K562 (cell line): ENCODE measurements around the gene SGTB. TPM values are rescaled to one million over a fixed set of nuclear protein-coding genes. Genes with fewer than 3 reads are reported as not detected.

Experiments
- ATAC-seq: fragments of 200-7000 bp; cut with Tn5 transposase; 3 replicates; pipeline ENCODE4 v1.9.1; 2020; ENCODE audit warnings: moderate library complexity
- BruUV-seq: library from RNA; stranded (reverse); fragments of 400-500 nt; replicated peaks from 2 replicates; lab custom pipeline; 2021; lab: Mats Ljungman, UMichigan
- CTCF ChIA-PET: fragments of 300-600 bp; formaldehyde crosslinking; extraction: SDS; loops from one replicate; lab custom pipeline; 2021; ENCODE audit warnings: low intra/inter-chr PET ratio; lab: Yijun Ruan, JAX
- POLR2A ChIA-PET: fragments of 300-600, 350-650 bp; sonication (Branson Sonifier 250); formaldehyde crosslinking; extraction: SDS; loops from one replicate; lab custom pipeline; 2021; ENCODE audit warnings: antibody characterized with exemption, inconsistent platforms; lab: Yijun Ruan, JAX
- DNase-seq, 4 experiments: peaks; one replicate each; pipeline versions ENCODE4 v3.0.0 to v3.0.0-alpha.2; 2011 to 2018; ENCODE audit warnings: low spot score in 3 of 4, mixed read lengths in 3 of 4; ENCODE audit errors: extremely low read depth in 1 of 4
- FAIRE-seq: peaks from 2 replicates; lab custom pipeline; 2011; peaks lifted over from hg19 to GRCh38; lab: Jason Lieb, UNC
- H2AFZ ChIP-seq: 2 replicates; pipeline ENCODE4 v1.6.0; 2011; ENCODE audit warnings: low read depth, low read length, control low read depth, inconsistent platforms
- H3K27ac ChIP-seq: fragments of 200-600 bp; 3 replicates; pipeline ENCODE4 v1.8.0; 2011; ENCODE audit warnings: low read depth, mild to moderate bottlenecking, control low read depth, inconsistent platforms, low read length, moderate library complexity, mixed read lengths; ENCODE audit errors: extremely low read depth
- H3K27me3 ChIP-seq, 2 experiments: fragments of 300-600 bp in 1 of 2; 2 replicates in 1 of 2; 3 replicates in 1 of 2; pipeline versions ENCODE4 v1.6.0 to v1.8.0; 2011; ENCODE audit warnings: inconsistent platforms in 2 of 2, low read length in 2 of 2, mild to moderate bottlenecking in 1 of 2, mixed read lengths in 1 of 2, moderate library complexity in 1 of 2; ENCODE audit not compliant: control insufficient read depth in 2 of 2, insufficient read depth in 2 of 2
- H3K36me3 ChIP-seq: fragments of 300-600 bp; 3 replicates; pipeline ENCODE4 v1.8.0; 2011; ENCODE audit warnings: mild to moderate bottlenecking, low read length, inconsistent platforms; ENCODE audit not compliant: control insufficient read depth, insufficient read depth
- H3K4me1 ChIP-seq, 2 experiments: fragments of 200-600 bp in 1 of 2; replicated peaks in 1 of 2; 2 replicates in 1 of 2; 3 replicates in 1 of 2; pipeline versions ENCODE4 v1.5.1 to v1.8.0; 2011; ENCODE audit warnings: inconsistent platforms in 2 of 2, low read length in 2 of 2, mild to moderate bottlenecking in 1 of 2, mixed read lengths in 1 of 2, moderate library complexity in 1 of 2; ENCODE audit not compliant: control insufficient read depth in 2 of 2, insufficient read depth in 2 of 2
- H3K4me2 ChIP-seq: 2 replicates; pipeline ENCODE4 v1.6.1; 2011; ENCODE audit warnings: low read length, control low read depth, inconsistent platforms, mixed read lengths; ENCODE audit not compliant: insufficient read depth
- H3K4me3 ChIP-seq: fragments of 200-600 bp; sonication (generic), shearing (Covaris generic); 2 replicates; pipeline ENCODE4 v1.5.1; 2016; ENCODE audit warnings: control low read depth, inconsistent platforms
- H3K79me2 ChIP-seq: fragments of 200-600 bp; 3 replicates; pipeline ENCODE4 v1.8.0; 2011; ENCODE audit warnings: low read length, inconsistent platforms; ENCODE audit not compliant: control insufficient read depth, insufficient read depth
- H3K9ac ChIP-seq, 2 experiments: 2 replicates each; pipeline versions ENCODE4 v1.6.0 to v1.6.1; 2011; ENCODE audit warnings: low read depth in 2 of 2, low read length in 2 of 2, control low read depth in 1 of 2, inconsistent platforms in 1 of 2, mild to moderate bottlenecking in 1 of 2, mixed read lengths in 1 of 2; ENCODE audit not compliant: insufficient read depth in 1 of 2
- H3K9me1 ChIP-seq: one replicate; pipeline ENCODE4 v1.6.0; 2011; ENCODE audit warnings: inconsistent platforms, mild to moderate bottlenecking, low read length, moderate library complexity; ENCODE audit not compliant: control insufficient read depth, insufficient read depth
- H3K9me3 ChIP-seq: replicated peaks from 2 replicates; pipeline ENCODE4 v1.5.1; 2011; ENCODE audit warnings: low read depth, low read length, inconsistent platforms; ENCODE audit not compliant: control insufficient read depth, insufficient read depth
- H4K20me1 ChIP-seq: replicated peaks from 2 replicates; pipeline ENCODE4 v1.6.1; 2011; ENCODE audit warnings: low read length, inconsistent platforms, mixed read lengths; ENCODE audit not compliant: control insufficient read depth, insufficient read depth
- EHMT2 ChIP-seq: fragments of 450-650 bp; IDR thresholded peaks from 2 replicates; pipeline ENCODE4 v1.6.1; 2018; ENCODE audit warnings: antibody characterized with exemption
- MTF1 ChIP-seq: fragments of 250-450 bp; sonication (Bioruptor Pico); IDR thresholded peaks from 2 replicates; pipeline ENCODE4 v1.9.0; 2021; ENCODE audit warnings: moderate library complexity, mild to moderate bottlenecking, inconsistent platforms, borderline replicate concordance
- NFIC ChIP-seq: fragments of 450-650 bp; IDR thresholded peaks from 2 replicates; pipeline ENCODE4 v1.6.1; 2017; ENCODE audit warnings: mild to moderate bottlenecking, inconsistent platforms
- NUFIP1 ChIP-seq: fragments of 450-650 bp; IDR thresholded peaks from 2 replicates; pipeline ENCODE4 v1.6.1; 2018; ENCODE audit not compliant: partially characterized antibody
- RNF2 ChIP-seq: sonication (generic); IDR thresholded peaks from 2 replicates; pipeline ENCODE4 v1.6.1; 2016
- SIN3A ChIP-seq, 2 experiments: fragments of 150-350 bp in 1 of 2; IDR thresholded peaks; 2 replicates each; pipeline ENCODE4 v1.6.1; 2011 to 2016; ENCODE audit warnings: borderline replicate concordance in 2 of 2, low read depth in 2 of 2, low read length in 2 of 2, mild to moderate bottlenecking in 2 of 2, moderate library complexity in 2 of 2; ENCODE audit not compliant: control insufficient read depth in 1 of 2
- WGBS: fragments of 100-300 bp; shearing (Covaris generic); methylation state at CpG from one replicate; pipeline ENCODE4 v1.1.6; 2016; ENCODE audit warnings: low coverage, mixed read lengths; ENCODE audit not compliant: insufficient coverage; ENCODE audit errors: missing lambda C conversion rate; 5-methylcytosine and 5-hydroxymethylcytosine counted together
- in situ Hi-C: fragments of 300-500 bp; cut with MboI; formaldehyde crosslinking; loops from 4 replicates; pipeline ENCODE4 v1.15.0; 2018; ENCODE audit warnings: inconsistent platforms, mixed read lengths
- intact Hi-C: fragments of 100-400 bp; cut with micrococcal nuclease; formaldehyde crosslinking; loops from 2 replicates; pipeline ENCODE4 v1.14.2; 2022
- polyA plus RNA-seq, 8 experiments: library from polyadenylated mRNA; depleted of rRNA in 4 of 8; stranded (reverse) in 5 of 8; unstranded in 3 of 8; fragments of >200 nt; fragmentation: Nextera tagmentation in 2 of 8; fragmentation: Illumina TruSeq in 1 of 8; extraction: Ambion mirVana in 2 of 8; extraction: Trizol in 1 of 8; gene quantifications; 2 replicates each; pipeline versions ENCODE4 v1.2.1 to v1.2.3, GENCODE V29; 2011 to 2014; ENCODE audit warnings: inconsistent platforms in 1 of 8, missing spikeins in 1 of 8
- total RNA-seq, 7 experiments: library from RNA; depleted of rRNA in 6 of 7; stranded (reverse); fragments of >200 nt in 6 of 7; fragmentation: Illumina TruSeq in 2 of 7; extraction: Trizol in 2 of 7; gene quantifications; 2 replicates each; pipeline versions ENCODE4 v1.2.1 to v1.2.3, GENCODE V29; 2011 to 2021; ENCODE audit warnings: low replicate concordance in 1 of 7
- TF ChIP-seq, protein P1 (sequence below): fragments of 450-650 bp; formaldehyde crosslinking; conservative IDR thresholded peaks from 2 replicates; pipeline ENCODE4 v1.4.0; 2022; ENCODE audit warnings: mild to moderate bottlenecking, missing genetic modification characterization

Gene SGTB
- total and polyA plus RNA-seq, 9 of the 15 experiments (the other 6 are each of a cell fraction or from before 2014, with no cell fraction given): 1.3 to 8.4 (median 4.8) TPM

DNA sequence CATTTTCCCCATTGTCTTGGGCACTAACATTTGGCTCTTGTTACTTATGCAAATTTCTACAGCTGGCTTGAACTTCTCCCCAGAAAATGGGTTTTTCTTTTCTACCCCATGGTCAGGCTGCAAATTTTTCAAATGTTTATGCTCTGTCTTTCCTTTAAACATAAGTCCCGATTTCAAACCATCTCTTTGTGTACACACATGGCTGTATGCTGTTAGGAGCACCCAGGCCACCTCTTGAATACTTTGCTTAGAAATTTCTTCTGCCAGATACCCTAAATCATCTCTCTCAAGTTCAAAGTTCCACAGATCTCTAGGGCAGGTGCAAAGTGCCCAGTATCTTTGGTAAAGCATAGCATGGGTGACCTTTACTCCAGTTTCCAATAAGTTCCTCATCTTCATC lies 45.7 kb upstream of the SGTB start:
- no peak overlapping the region for H2AFZ ChIP-seq
- no peak overlapping the region for H3K4me2 ChIP-seq
- CTCF ChIA-PET: no interaction called here
- DNase-seq (no peak), FAIRE-seq (no peak), ATAC-seq (no peak)
- TF ChIP-seq NFIC (no peak), MTF1 (CRISPR knock-in tag) (no peak), RNF2 (no peak), SIN3A (IDR thresholded peaks at IDR 0.05; ENCODE audit: borderline replicate concordance in 2 of 2, control insufficient read depth in 1 of 2, low read depth in 2 of 2, low read length in 2 of 2) (no peak), EHMT2 (no peak), NUFIP1 (no peak)
- TF ChIP-seq, protein P1, sequence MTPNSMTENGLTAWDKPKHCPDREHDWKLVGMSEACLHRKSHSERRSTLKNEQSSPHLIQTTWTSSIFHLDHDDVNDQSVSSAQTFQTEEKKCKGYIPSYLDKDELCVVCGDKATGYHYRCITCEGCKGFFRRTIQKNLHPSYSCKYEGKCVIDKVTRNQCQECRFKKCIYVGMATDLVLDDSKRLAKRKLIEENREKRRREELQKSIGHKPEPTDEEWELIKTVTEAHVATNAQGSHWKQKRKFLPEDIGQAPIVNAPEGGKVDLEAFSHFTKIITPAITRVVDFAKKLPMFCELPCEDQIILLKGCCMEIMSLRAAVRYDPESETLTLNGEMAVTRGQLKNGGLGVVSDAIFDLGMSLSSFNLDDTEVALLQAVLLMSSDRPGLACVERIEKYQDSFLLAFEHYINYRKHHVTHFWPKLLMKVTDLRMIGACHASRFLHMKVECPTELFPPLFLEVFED (CRISPR knock-in tag): no peak
- H3K4me1 ChIP-seq: no peaks in the 10 kb centered on the region
- no peaks in the 10 kb centered on the region for H3K27me3 ChIP-seq
- H3K79me2 ChIP-seq: no peaks in the 10 kb centered on the region
- H3K4me3 ChIP-seq: no peak overlapping the region
- in situ Hi-C loops: no loop called here
- no TSS peak for BruUV-seq
- no peaks in the 10 kb centered on the region for H4K20me1 ChIP-seq
- peaks cover 21% of the 10 kb centered on the region; the same call in 2 of the 3 replicates for H3K36me3 ChIP-seq
- H3K9me3 ChIP-seq: no peaks in the 10 kb centered on the region; the same call in 1 of the 2 replicates
- no peaks in the 10 kb centered on the region for H3K9me1 ChIP-seq
- POLR2A ChIA-PET: no interaction called here
- WGBS: 70% methylated on average over 1 of the region's 1 CpG
- no peak overlapping the region for H3K9ac ChIP-seq
- intact Hi-C loops: no loop called here
- no peak overlapping the region for H3K27ac ChIP-seq
